ENCODE data around the gene LRRC63.

Gene LRRC63

GRCh38 chr13:46293436-46293835 is 81.7 kb downstream of the LRRC63 start:
- no peak for TF ChIP-seq CTCF (IDR thresholded peaks at IDR 0.05; ENCODE audit: low read depth, low read length)
- no peaks in the 10 kb centered on the region for H3K4me1 ChIP-seq

GRCh38 chr13:46295491-46296114 is 83.9 kb downstream of the LRRC63 start:
- DNase-seq = no peak
- Histone ChIP-seq H3K4me3 (ENCODE audit: low read depth, low read length) (no peak overlapping the region), H3K36me3 (no peaks in the 10 kb centered on the region), H3K4me1 (no peaks in the 10 kb centered on the region), H3K9me3 (no peaks in the 10 kb centered on the region), H3K27me3 (no peaks in the 10 kb centered on the region)
- TF ChIP-seq CTCF (IDR thresholded peaks at IDR 0.05; ENCODE audit: low read depth, low read length) = no peak

More at GRCh38 chr13:46293436-46293835, 81.7 kb downstream of the LRRC63 start:
- no peaks in the 10 kb centered on the region for H3K27me3 ChIP-seq
- no peaks in the 10 kb centered on the region for H3K9me3 ChIP-seq
- no peak for DNase-seq
- no peak overlapping the region for H3K4me3 ChIP-seq (ENCODE audit: low read depth, low read length)
- no peaks in the 10 kb centered on the region for H3K36me3 ChIP-seq

- no peak for TF ChIP-seq CTCF (IDR thresholded peaks at IDR 0.05; ENCODE audit: low read depth, low read length)
- Histone ChIP-seq H3K9me3 (no peaks in the 10 kb centered on the region), H3K4me3 (ENCODE audit: low read depth, low read length) (no peak overlapping the region), H3K4me1 (no peaks in the 10 kb centered on the region), H3K36me3 (no peaks in the 10 kb centered on the region), H3K27me3 (no peaks in the 10 kb centered on the region)
- no peak for DNase-seq
Observed at GRCh38 chr13:46296115-46296822, 84.5 kb downstream of the LRRC63 start.

GRCh38 chr13:46296921-46297320 is 85.2 kb downstream of the LRRC63 start:
- TF ChIP-seq CTCF (IDR thresholded peaks at IDR 0.05; ENCODE audit: low read depth, low read length) = no peak
- no peaks in the 10 kb centered on the region for H3K9me3 ChIP-seq
- no peaks in the 10 kb centered on the region for H3K4me1 ChIP-seq
- DNase-seq = no peak
- H3K4me3 ChIP-seq (ENCODE audit: low read depth, low read length) = no peak overlapping the region
- no peaks in the 10 kb centered on the region for H3K36me3 ChIP-seq
- H3K27me3 ChIP-seq = no peaks in the 10 kb centered on the region

GRCh38 chr13:46297361-46297811 is 85.7 kb downstream of the LRRC63 start:
- no peak overlapping the region for H3K4me3 ChIP-seq (ENCODE audit: low read depth, low read length)
- H3K36me3 ChIP-seq = no peaks in the 10 kb centered on the region
- no peaks in the 10 kb centered on the region for H3K4me1 ChIP-seq
- no peaks in the 10 kb centered on the region for H3K9me3 ChIP-seq
- no peaks in the 10 kb centered on the region for H3K27me3 ChIP-seq
- no peak for TF ChIP-seq CTCF (IDR thresholded peaks at IDR 0.05; ENCODE audit: low read depth, low read length)
- DNase-seq = no peak

GRCh38 chr13:46303742-46304385 is 92.1 kb downstream of the LRRC63 start:
- Histone ChIP-seq H3K4me1 (no peaks in the 10 kb centered on the region), H3K9me3 (no peaks in the 10 kb centered on the region), H3K4me3 (ENCODE audit: low read depth, low read length) (no peak overlapping the region), H3K36me3 (no peaks in the 10 kb centered on the region), H3K27me3 (no peaks in the 10 kb centered on the region)
- DNase-seq = no peak
- TF ChIP-seq CTCF (IDR thresholded peaks at IDR 0.05; ENCODE audit: low read depth, low read length) = no peak

Data from BE2C (cell line).